WTC11 (cell line): ENCODE measurements around the gene ARID3B. TPM values are rescaled to one million over a fixed set of nuclear protein-coding genes. Genes with fewer than 3 reads are reported as not detected.
A peak's percentile ranks its signal among the peaks of the same experiment; 100 is the strongest.

ENCODE experiments used
- AFF4 ChIP-seq: sonication (generic); formaldehyde crosslinking; IDR thresholded peaks from 2 replicates; pipeline ENCODE4 v1.8.1; 2023; ENCODE audit warnings: mild to moderate bottlenecking, missing genetic modification reagents, borderline replicate concordance
- ARID4B ChIP-seq: sonication (generic); formaldehyde crosslinking; IDR thresholded peaks from 2 replicates; pipeline ENCODE4 v1.8.0; 2023; ENCODE audit warnings: missing genetic modification reagents, mild to moderate bottlenecking, borderline replicate concordance
- ATF1 ChIP-seq: sonication (generic); formaldehyde crosslinking; IDR thresholded peaks from 2 replicates; pipeline ENCODE4 v1.8.1; 2023; ENCODE audit warnings: mild to moderate bottlenecking, moderate library complexity, missing genetic modification reagents
- ATF6 ChIP-seq: sonication (generic); formaldehyde crosslinking; IDR thresholded peaks from 2 replicates; pipeline ENCODE4 v1.8.1; 2023; ENCODE audit warnings: mild to moderate bottlenecking, missing genetic modification reagents
- CDX4 ChIP-seq: fragments of 250-450 bp; sonication (Bioruptor Pico); IDR thresholded peaks from 2 replicates; pipeline ENCODE4 v1.9.0; 2021; ENCODE audit warnings: moderate library complexity, mild to moderate bottlenecking, inconsistent platforms, borderline replicate concordance
- CREB1 ChIP-seq: sonication (generic); formaldehyde crosslinking; IDR thresholded peaks from 2 replicates; pipeline ENCODE4 v1.8.0; 2023; ENCODE audit warnings: mild to moderate bottlenecking, missing genetic modification reagents
- CREM ChIP-seq: sonication (generic); formaldehyde crosslinking; IDR thresholded peaks from 2 replicates; pipeline ENCODE4 v1.8.1; 2022; ENCODE audit warnings: mild to moderate bottlenecking, missing genetic modification reagents, moderate library complexity
- FOXP1 ChIP-seq: sonication (generic); formaldehyde crosslinking; IDR thresholded peaks from 2 replicates; pipeline ENCODE4 v1.8.0; 2022; ENCODE audit warnings: missing genetic modification reagents, mild to moderate bottlenecking, moderate library complexity, borderline replicate concordance
- GABPB1 ChIP-seq: sonication (generic); formaldehyde crosslinking; IDR thresholded peaks from 2 replicates; pipeline ENCODE4 v1.8.1; 2023; ENCODE audit warnings: mild to moderate bottlenecking, missing genetic modification reagents
- IRF1 ChIP-seq: sonication (generic); formaldehyde crosslinking; IDR thresholded peaks from 2 replicates; pipeline ENCODE4 v1.8.0; 2023; ENCODE audit warnings: missing genetic modification reagents
- IRF2 ChIP-seq: sonication (generic); formaldehyde crosslinking; IDR thresholded peaks from 2 replicates; pipeline ENCODE4 v1.8.0; 2022; ENCODE audit warnings: low read depth, missing genetic modification reagents, borderline replicate concordance
- JAZF1 ChIP-seq: fragments of 250-450 bp; sonication (Bioruptor Pico); IDR thresholded peaks from 2 replicates; pipeline ENCODE4 v1.9.0; 2021; ENCODE audit warnings: moderate library complexity, mild to moderate bottlenecking, inconsistent platforms
- MAX ChIP-seq: sonication (generic); formaldehyde crosslinking; IDR thresholded peaks from 2 replicates; pipeline ENCODE4 v1.8.0; 2022; ENCODE audit warnings: mild to moderate bottlenecking, missing genetic modification reagents
- MLX ChIP-seq: sonication (generic); formaldehyde crosslinking; IDR thresholded peaks from 2 replicates; pipeline ENCODE4 v1.8.1; 2023; ENCODE audit warnings: mild to moderate bottlenecking, missing genetic modification reagents, moderate library complexity
- NFE2L1 ChIP-seq: sonication (generic); formaldehyde crosslinking; IDR thresholded peaks from 2 replicates; pipeline ENCODE4 v1.8.1; 2023; ENCODE audit warnings: missing genetic modification reagents
- OVOL2 ChIP-seq: fragments of 250-450 bp; sonication (Bioruptor Pico); IDR thresholded peaks from 2 replicates; pipeline ENCODE4 v1.9.0; 2021; ENCODE audit warnings: mild to moderate bottlenecking, borderline replicate concordance
- PRRX2 ChIP-seq: fragments of 250-450 bp; sonication (Bioruptor Pico); IDR thresholded peaks from 2 replicates; pipeline ENCODE4 v1.8.0; 2021; ENCODE audit warnings: mild to moderate bottlenecking
- RELA ChIP-seq: sonication (generic); formaldehyde crosslinking; IDR thresholded peaks from 2 replicates; pipeline ENCODE4 v1.8.1; 2022; ENCODE audit warnings: missing genetic modification reagents, mild to moderate bottlenecking, borderline replicate concordance
- RORB ChIP-seq: fragments of 250-450 bp; sonication (Bioruptor Pico); IDR thresholded peaks from 2 replicates; pipeline ENCODE4 v1.9.0; 2021; ENCODE audit warnings: mild to moderate bottlenecking
- SMAD4 ChIP-seq: sonication (generic); formaldehyde crosslinking; IDR thresholded peaks from 2 replicates; pipeline ENCODE4 v1.8.0; 2022; ENCODE audit warnings: mild to moderate bottlenecking, missing genetic modification reagents
- USF1 ChIP-seq: sonication (generic); formaldehyde crosslinking; IDR thresholded peaks from 2 replicates; pipeline ENCODE4 v1.8.0; 2022; ENCODE audit warnings: mild to moderate bottlenecking, missing genetic modification reagents
- ZMAT4 ChIP-seq: fragments of 250-450 bp; sonication (Bioruptor Pico); IDR thresholded peaks from 2 replicates; pipeline ENCODE4 v1.9.0; 2021; ENCODE audit warnings: mild to moderate bottlenecking
- total RNA-seq: library from RNA; stranded (reverse); gene quantifications from 3 replicates; pipeline ENCODE4 v1.2.3, GENCODE V29; 2021

ARID3B gene
- total RNA-seq, 1 experiment from 2014 or later, result 133 TPM

GRCh38 chr15:74615508-74616365 is 74.7 kb downstream of the ARID3B start, which contains the start of gene CLK3 (continued):
- TF ChIP-seq MLX (CRISPR knock-in tag) (no peak), AFF4 (CRISPR knock-in tag) (peak; percentile 94; the same call in 1 of the 2 replicates), RORB (no peak), ZMAT4 (CRISPR knock-in tag) (no peak), ATF1 (CRISPR knock-in tag) (peak; percentile 43; the same call in 1 of the 2 replicates), ARID4B (CRISPR knock-in tag) (peak; percentile 82; the same call in 1 of the 2 replicates), RELA (CRISPR knock-in tag) (peak; percentile 83), CREM (CRISPR knock-in tag) (peak; percentile 94), OVOL2 (CRISPR knock-in tag) (no peak), MAX (peak; percentile 72; the same call in 1 of the 2 replicates), PRRX2 (CRISPR knock-in tag) (no peak), SMAD4 (no peak), CDX4 (CRISPR knock-in tag) (no peak), JAZF1 (CRISPR knock-in tag) (no peak), IRF2 (CRISPR knock-in tag) (no peak), NFE2L1 (CRISPR knock-in tag) (no peak; the same call in 1 of the 2 replicates), FOXP1 (CRISPR knock-in tag) (peak; percentile 76), GABPB1 (CRISPR knock-in tag) (peak; percentile 89), USF1 (CRISPR knock-in tag) (0 out of 2 replicates have a peak, but pooled peaks have one; percentile 8), IRF1 (no peak; the same call in 1 of the 2 replicates), ATF6 (CRISPR knock-in tag) (no peak), CREB1 (CRISPR knock-in tag) (peak; percentile 78; the same call in 1 of the 2 replicates)
